Measurements from ENCODE around the gene CES4A. TPM values are rescaled to one million over a fixed set of nuclear protein-coding genes. Genes with fewer than 3 reads are reported as not detected.
A peak's percentile ranks its signal among the peaks of the same experiment; 100 is the strongest.

CES4A gene
- total RNA-seq, 1 experiment from 2014 or later: not detected

GRCh38 chr16:67017810-67018488 is 29.6 kb downstream of the CES4A start:
- peak; percentile 95 for DNase-seq (ENCODE audit: extremely low read depth, low read depth)

- no peak for DNase-seq (ENCODE audit: extremely low read depth, low read depth)
These were observed 30.8 kb downstream of the CES4A start for GRCh38 chr16:67019171-67019570.

- no peak for DNase-seq (ENCODE audit: extremely low read depth, low read depth)
These were observed 32.9 kb downstream of the CES4A start for GRCh38 chr16:67021321-67021720.

- DNase-seq (ENCODE audit: extremely low read depth, low read depth): no peak
These were observed 34.3 kb downstream of the CES4A start for GRCh38 chr16:67022531-67023214.

GRCh38 chr16:67023689-67024088 is 35.3 kb downstream of the CES4A start:
- no peak for DNase-seq (ENCODE audit: extremely low read depth, low read depth)

- DNase-seq (ENCODE audit: extremely low read depth, low read depth): no peak
These were observed 36.2 kb downstream of the CES4A start for GRCh38 chr16:67024384-67025209.

- no peak for DNase-seq (ENCODE audit: extremely low read depth, low read depth)
These were observed 36.8 kb downstream of the CES4A start for GRCh38 chr16:67025210-67025550.

- no peak for DNase-seq (ENCODE audit: extremely low read depth, low read depth)
These were observed 38.2 kb downstream of the CES4A start for GRCh38 chr16:67026570-67026969.

GRCh38 chr16:67027046-67027445 is 38.7 kb downstream of the CES4A start:
- DNase-seq (ENCODE audit: extremely low read depth, low read depth): no peak

GRCh38 chr16:67028167-67028695 is 39.8 kb downstream of the CES4A start:
- DNase-seq (ENCODE audit: extremely low read depth, low read depth): no peak

- peak; percentile 93 for DNase-seq (ENCODE audit: extremely low read depth, low read depth)
These were observed 40.4 kb downstream of the CES4A start, which contains the start of gene CBFB for GRCh38 chr16:67028696-67029253. CBFB (plus strand) TSS chr16:67029149; CDS start chr16:67029408, 259 bp downstream.

GRCh38 chr16:67029254-67030096 is 41.1 kb downstream of the CES4A start:
- no peak for DNase-seq (ENCODE audit: extremely low read depth, low read depth)

- DNase-seq (ENCODE audit: extremely low read depth, low read depth): no peak
These were observed 42.0 kb downstream of the CES4A start for GRCh38 chr16:67030221-67030962.

GRCh38 chr16:67034487-67034886 is 46.1 kb downstream of the CES4A start:
- DNase-seq (ENCODE audit: extremely low read depth, low read depth): no peak

GRCh38 chr16:67035364-67035763 is 47.0 kb downstream of the CES4A start:
- no peak for DNase-seq (ENCODE audit: extremely low read depth, low read depth)

GRCh38 chr16:67036323-67036741 is 47.9 kb downstream of the CES4A start:
- DNase-seq (ENCODE audit: extremely low read depth, low read depth): no peak

- DNase-seq (ENCODE audit: extremely low read depth, low read depth): no peak
These were observed 51.1 kb downstream of the CES4A start for GRCh38 chr16:67039260-67040020.

- no peak for DNase-seq (ENCODE audit: extremely low read depth, low read depth)
These were observed 51.8 kb downstream of the CES4A start for GRCh38 chr16:67040166-67040565.

- DNase-seq (ENCODE audit: extremely low read depth, low read depth): no peak
These were observed 52.5 kb downstream of the CES4A start for GRCh38 chr16:67040906-67041305.

Data from NCI-H460 (cell line).